Esophagus squamous epithelium (tissue), 5 donors: ENCODE measurements around the gene LPIN2. TPM values are rescaled to one million over a fixed set of nuclear protein-coding genes. Genes with fewer than 3 reads are reported as not detected.

Experiments used
- DNase-seq: peaks from one replicate; lab custom pipeline; 2025; lab: John Stamatoyannopoulos, UW
- H3K27ac ChIP-seq, 4 donors: fragments of 200-600 bp; sonication (generic); one replicate each; pipeline ENCODE4 v1.5.1; 2016 to 2019; ENCODE audit warnings: mild to moderate bottlenecking in 1 of 4
- H3K27me3 ChIP-seq, 4 donors: fragments of 200-600 bp; sonication (generic); 1 replicate in 3 of 4; 2 replicates in 1 of 4; pipeline versions ENCODE4 v1.5.1 to v1.6.0; 2017 to 2021; ENCODE audit warnings: antibody characterized with exemption in 1 of 4
- H3K36me3 ChIP-seq, 3 donors: fragments of 200-600 bp; sonication (generic); one replicate each; pipeline ENCODE4 v1.5.1; 2016 to 2019
- H3K4me1 ChIP-seq, 3 donors: fragments of 200-600 bp; sonication (generic); one replicate each; pipeline ENCODE4 v1.5.1; 2017 to 2019
- H3K4me3 ChIP-seq, 4 donors: fragments of 200-600 bp; sonication (generic); 1 replicate in 3 of 4; 2 replicates in 1 of 4; pipeline ENCODE4 v1.5.1; 2016 to 2019; ENCODE audit warnings: mild to moderate bottlenecking in 2 of 4, moderate library complexity in 1 of 4
- H3K9me3 ChIP-seq, 3 donors: fragments of 200-600 bp; sonication (generic); one replicate each; pipeline ENCODE4 v1.5.1; 2016 to 2019
- POLR2A ChIP-seq, 4 donors: fragments of 450-650 bp; IDR thresholded peaks; one replicate each; pipeline ENCODE4 v1.6.1; 2017; ENCODE audit warnings: antibody characterized with exemption in 4 of 4, mild to moderate bottlenecking in 4 of 4, moderate library complexity in 3 of 4
- WGBS, 2 donors: methylation state at CpG; one replicate each; pipeline ENCODE4 v1.1.5; 2018; 5-methylcytosine and 5-hydroxymethylcytosine counted together
- intact Hi-C: fragments of 100-400 bp; cut with DNase I; formaldehyde crosslinking; loops from one replicate; pipeline ENCODE4 v1.15.0; 2022
- total RNA-seq, 4 donors: library from RNA; depleted of rRNA; stranded (reverse); fragments of >200 nt; gene quantifications; one replicate each; pipeline ENCODE4 v1.1.0, GENCODE V29; 2016
- TF ChIP-seq, protein P1 (sequence below), 6 experiments: fragments of 450-650 bp in 4 of 6; fragments of 200-600 bp in 2 of 6; sonication (generic) in 2 of 6; IDR thresholded peaks; one replicate each; pipeline ENCODE4 v1.5.1; 2016 to 2019; ENCODE audit warnings: antibody characterized with exemption in 6 of 6, mild to moderate bottlenecking in 4 of 6, moderate library complexity in 4 of 6
- donor health status: DM: yes; HTN: yes; CAD: no.

LPIN2 gene
- total RNA-seq, 4 donors from 2014 or later = 7.2 to 17.9 (median 12.6) TPM

DNA sequence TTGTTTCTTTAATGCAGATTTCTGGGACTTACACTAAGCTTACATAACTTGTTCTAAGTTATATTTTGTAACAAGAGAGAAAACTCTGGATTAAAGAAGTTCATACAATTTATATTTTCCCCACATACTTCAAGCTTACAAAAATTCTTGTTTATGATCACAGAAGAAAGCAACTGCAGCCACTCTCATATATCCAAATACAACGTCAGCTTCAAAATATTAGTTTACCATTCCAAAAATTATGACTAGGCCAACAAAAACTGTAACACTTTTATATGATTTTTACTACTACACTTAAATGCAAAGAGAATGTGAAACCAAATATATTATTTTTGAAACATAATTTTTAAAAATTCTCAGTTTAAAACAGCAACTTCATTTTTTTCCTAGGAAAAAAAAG is 30.9 kb downstream of the LPIN2 start:
- Histone ChIP-seq H3K4me3 (peak overlapping the region in 1 of 4 donors; percentile 17), H3K9me3 (no peaks in the 10 kb centered on the region), H3K27ac (peak overlapping the region in 2 of 4 donors; percentile 67 to 76), H3K4me1 (peaks cover 0 to 71% (median 49%) of the 10 kb centered on the region in 3 donors), H3K27me3 (no peaks in the 10 kb centered on the region), H3K36me3 (no peaks in the 10 kb centered on the region)
- intact Hi-C loops = loop anchor here (10.0 kb wide), 1 partner anchor 47 kb away; no protein-coding TSS in a partner anchor
- 47 to 87% methylated on average over 1 of the region's 1 CpG for WGBS, 2 donors
- DNase-seq = no peak
- TF ChIP-seq POLR2A (IDR thresholded peaks at IDR 0.05) = no peak
- TF ChIP-seq, protein P1, sequence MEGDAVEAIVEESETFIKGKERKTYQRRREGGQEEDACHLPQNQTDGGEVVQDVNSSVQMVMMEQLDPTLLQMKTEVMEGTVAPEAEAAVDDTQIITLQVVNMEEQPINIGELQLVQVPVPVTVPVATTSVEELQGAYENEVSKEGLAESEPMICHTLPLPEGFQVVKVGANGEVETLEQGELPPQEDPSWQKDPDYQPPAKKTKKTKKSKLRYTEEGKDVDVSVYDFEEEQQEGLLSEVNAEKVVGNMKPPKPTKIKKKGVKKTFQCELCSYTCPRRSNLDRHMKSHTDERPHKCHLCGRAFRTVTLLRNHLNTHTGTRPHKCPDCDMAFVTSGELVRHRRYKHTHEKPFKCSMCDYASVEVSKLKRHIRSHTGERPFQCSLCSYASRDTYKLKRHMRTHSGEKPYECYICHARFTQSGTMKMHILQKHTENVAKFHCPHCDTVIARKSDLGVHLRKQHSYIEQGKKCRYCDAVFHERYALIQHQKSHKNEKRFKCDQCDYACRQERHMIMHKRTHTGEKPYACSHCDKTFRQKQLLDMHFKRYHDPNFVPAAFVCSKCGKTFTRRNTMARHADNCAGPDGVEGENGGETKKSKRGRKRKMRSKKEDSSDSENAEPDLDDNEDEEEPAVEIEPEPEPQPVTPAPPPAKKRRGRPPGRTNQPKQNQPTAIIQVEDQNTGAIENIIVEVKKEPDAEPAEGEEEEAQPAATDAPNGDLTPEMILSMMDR (IDR thresholded peaks at IDR 0.05) = no peak

- no peak for DNase-seq
- Histone ChIP-seq H3K4me3 (peak overlapping the region in 2 of 4 donors; percentile 0 to 35), H3K4me1 (peaks cover 0 to 75% (median 49%) of the 10 kb centered on the region in 3 donors)
Observed at GRCh38 chr18:2981212-2981728, 31.7 kb downstream of the LPIN2 start.

DNA sequence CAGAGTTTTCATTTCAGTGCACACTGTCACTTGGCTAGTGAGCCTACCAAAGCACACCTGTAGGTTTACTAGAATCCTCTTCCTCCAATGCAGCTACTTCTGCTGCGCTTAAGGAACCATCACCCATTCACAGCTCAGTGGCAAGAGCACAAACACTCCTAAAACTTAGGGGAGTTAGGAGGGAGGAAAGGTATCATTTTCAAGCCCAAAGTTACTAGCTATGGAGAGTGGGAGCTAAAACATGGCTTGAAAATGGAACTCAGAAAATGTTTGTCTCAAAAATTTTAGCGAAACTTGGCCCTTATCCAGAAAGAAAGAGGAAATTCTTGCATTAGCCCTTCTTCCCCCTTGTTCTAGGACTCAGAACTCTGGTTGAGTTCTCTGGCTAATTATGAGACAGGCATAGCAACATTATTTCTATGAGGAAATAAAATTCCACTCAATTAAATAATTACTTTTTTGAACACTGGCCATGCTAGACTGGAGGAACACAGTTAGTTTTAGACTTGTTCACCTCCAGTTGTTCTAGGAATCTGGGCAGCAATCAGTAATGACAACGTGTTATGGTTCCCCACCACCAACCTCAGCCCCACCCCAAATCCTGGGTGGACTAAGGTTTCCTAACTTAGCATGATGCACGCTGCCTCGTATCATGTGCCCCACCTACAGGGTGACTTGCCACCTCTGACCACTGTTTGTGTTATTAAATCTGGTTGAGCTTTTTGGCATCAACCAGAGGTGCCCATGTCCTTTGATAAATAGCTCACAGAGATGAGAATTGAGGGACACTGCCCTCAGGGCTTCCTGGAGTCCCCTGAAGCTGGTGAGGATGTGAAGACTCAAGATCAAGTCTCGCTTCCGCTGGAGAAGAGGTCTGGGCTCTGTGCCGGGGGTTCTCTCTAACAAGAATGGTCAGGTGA is 32.8 kb downstream of the LPIN2 start:
- peaks cover 0 to 74% (median 48%) of the 10 kb centered on the region in 3 donors for H3K4me1 ChIP-seq
- H3K27ac ChIP-seq = peak overlapping the region; percentile 38 to 86 (median 72)
- intact Hi-C loops = loop anchor here (10.0 kb wide), 1 partner anchor 45 kb away; no protein-coding TSS in a partner anchor
- no peaks in the 10 kb centered on the region for H3K27me3 ChIP-seq
- TF ChIP-seq POLR2A (IDR thresholded peaks at IDR 0.05) = no peak
- TF ChIP-seq, protein P1 (IDR thresholded peaks at IDR 0.05) = no peak
- no peaks in the 10 kb centered on the region for H3K36me3 ChIP-seq
- H3K9me3 ChIP-seq = no peaks in the 10 kb centered on the region
- DNase-seq = no peak
- WGBS, 2 donors = 51 to 52% methylated on average over 6 to 8 of the region's 8 CpGs
- H3K4me3 ChIP-seq = peak overlapping the region in 1 of 4 donors; percentile 35

More at GRCh38 chr18:2981212-2981728, 31.7 kb downstream of the LPIN2 start:
- TF ChIP-seq POLR2A (IDR thresholded peaks at IDR 0.05) = peak in 1 of 4 donors; percentile 9
- TF ChIP-seq, protein P1 (IDR thresholded peaks at IDR 0.05) = no peak
- intact Hi-C loops = loop anchor here (10.0 kb wide), 1 partner anchor 46 kb away; no protein-coding TSS in a partner anchor
- Histone ChIP-seq H3K27me3 (no peaks in the 10 kb centered on the region), H3K36me3 (no peaks in the 10 kb centered on the region), H3K9me3 (no peaks in the 10 kb centered on the region), H3K27ac (peak overlapping the region; percentile 38 to 86 (median 72))
- 13 to 21% methylated on average over 6 of the region's 6 CpGs for WGBS, 2 donors

DNA sequence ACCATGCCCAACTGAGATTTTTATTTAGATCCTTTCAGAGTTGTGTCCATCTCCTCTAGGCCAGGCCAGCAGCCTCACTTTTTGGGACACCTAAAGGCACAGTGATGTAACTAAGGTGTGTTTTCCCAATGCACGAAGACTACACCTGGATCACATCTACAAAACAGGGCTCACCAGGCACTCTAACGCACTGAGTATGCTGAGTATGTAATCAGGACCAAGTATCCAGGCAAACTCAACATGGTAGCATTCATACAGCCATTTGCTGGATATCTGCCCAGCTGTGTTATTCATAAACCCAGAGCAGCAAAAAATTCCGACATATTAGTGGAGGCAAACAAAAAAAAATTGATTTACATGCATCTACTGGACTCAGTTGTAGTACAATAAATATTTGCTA is 33.8 kb downstream of the LPIN2 start:
- no peak for TF ChIP-seq POLR2A (IDR thresholded peaks at IDR 0.05)
- Histone ChIP-seq H3K36me3 (no peaks in the 10 kb centered on the region), H3K9me3 (no peaks in the 10 kb centered on the region), H3K4me1 (peaks cover 0 to 66% (median 40%) of the 10 kb centered on the region in 3 donors), H3K4me3 (no peak overlapping the region), H3K27me3 (no peaks in the 10 kb centered on the region), H3K27ac (peak overlapping the region in 3 of 4 donors; percentile 23 to 78 (median 76))
- WGBS, 2 donors = 70 to 77% methylated on average over 3 of the region's 3 CpGs
- intact Hi-C loops = no loop called here
- no peak for DNase-seq

DNA sequence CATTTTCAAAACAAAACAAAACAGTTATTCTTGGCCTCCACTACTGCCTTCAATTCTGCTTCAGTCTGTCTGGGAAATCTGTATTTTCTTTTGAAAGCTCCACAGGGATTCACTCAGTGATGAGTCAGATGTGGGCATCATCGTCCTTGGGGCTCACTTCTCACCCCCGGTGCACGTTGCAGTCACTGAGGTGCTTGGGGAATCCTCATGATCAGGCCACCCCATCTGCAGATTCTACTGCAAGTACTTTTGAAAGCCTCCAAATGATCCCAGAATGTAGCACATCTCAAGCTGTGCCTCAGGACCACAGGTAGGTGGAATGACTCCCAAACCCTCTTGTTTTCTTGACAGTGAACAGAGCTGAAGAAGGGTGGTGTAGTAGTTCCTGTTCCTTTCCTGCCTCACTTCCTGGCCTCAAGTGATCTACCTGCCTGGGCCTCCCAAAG is 34.3 kb downstream of the LPIN2 start:
- Histone ChIP-seq H3K9me3 (no peaks in the 10 kb centered on the region), H3K36me3 (no peaks in the 10 kb centered on the region), H3K4me3 (peak overlapping the region in 2 of 4 donors; percentile 2 to 34), H3K27ac (peak overlapping the region in 3 of 4 donors; percentile 23 to 78 (median 76)), H3K4me1 (peaks cover 0 to 66% (median 40%) of the 10 kb centered on the region in 3 donors), H3K27me3 (no peaks in the 10 kb centered on the region)
- intact Hi-C loops = no loop called here
- 7 to 31% methylated on average over 3 of the region's 3 CpGs for WGBS, 2 donors
- DNase-seq = no peak
- TF ChIP-seq, protein P1 (IDR thresholded peaks at IDR 0.05) = no peak
- no peak for TF ChIP-seq POLR2A (IDR thresholded peaks at IDR 0.05)
